Urothelium cell line (cell line): ENCODE measurements around the gene ATP13A4.

ENCODE experiments used
- DNase-seq: peaks from one replicate; pipeline ENCODE4 v3.0.0; 2011; ENCODE audit warnings: low spot score, mixed read lengths
- FAIRE-seq: peaks from 2 replicates; lab custom pipeline; 2011; peaks lifted over from hg19 to GRCh38; lab: Jason Lieb, UNC

Gene ATP13A4, protein sequence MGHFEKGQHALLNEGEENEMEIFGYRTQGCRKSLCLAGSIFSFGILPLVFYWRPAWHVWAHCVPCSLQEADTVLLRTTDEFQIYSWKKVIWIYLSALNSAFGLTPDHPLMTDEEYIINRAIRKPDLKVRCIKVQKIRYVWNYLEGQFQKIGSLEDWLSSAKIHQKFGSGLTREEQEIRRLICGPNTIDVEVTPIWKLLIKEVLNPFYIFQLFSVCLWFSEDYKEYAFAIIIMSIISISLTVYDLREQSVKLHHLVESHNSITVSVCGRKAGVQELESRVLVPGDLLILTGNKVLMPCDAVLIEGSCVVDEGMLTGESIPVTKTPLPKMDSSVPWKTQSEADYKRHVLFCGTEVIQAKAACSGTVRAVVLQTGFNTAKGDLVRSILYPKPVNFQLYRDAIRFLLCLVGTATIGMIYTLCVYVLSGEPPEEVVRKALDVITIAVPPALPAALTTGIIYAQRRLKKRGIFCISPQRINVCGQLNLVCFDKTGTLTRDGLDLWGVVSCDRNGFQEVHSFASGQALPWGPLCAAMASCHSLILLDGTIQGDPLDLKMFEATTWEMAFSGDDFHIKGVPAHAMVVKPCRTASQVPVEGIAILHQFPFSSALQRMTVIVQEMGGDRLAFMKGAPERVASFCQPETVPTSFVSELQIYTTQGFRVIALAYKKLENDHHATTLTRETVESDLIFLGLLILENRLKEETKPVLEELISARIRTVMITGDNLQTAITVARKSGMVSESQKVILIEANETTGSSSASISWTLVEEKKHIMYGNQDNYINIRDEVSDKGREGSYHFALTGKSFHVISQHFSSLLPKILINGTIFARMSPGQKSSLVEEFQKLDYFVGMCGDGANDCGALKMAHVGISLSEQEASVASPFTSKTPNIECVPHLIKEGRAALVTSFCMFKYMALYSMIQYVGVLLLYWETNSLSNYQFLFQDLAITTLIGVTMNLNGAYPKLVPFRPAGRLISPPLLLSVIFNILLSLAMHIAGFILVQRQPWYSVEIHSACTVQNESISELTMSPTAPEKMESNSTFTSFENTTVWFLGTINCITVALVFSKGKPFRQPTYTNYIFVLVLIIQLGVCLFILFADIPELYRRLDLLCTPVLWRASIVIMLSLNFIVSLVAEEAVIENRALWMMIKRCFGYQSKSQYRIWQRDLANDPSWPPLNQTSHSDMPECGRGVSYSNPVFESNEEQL

DNA sequence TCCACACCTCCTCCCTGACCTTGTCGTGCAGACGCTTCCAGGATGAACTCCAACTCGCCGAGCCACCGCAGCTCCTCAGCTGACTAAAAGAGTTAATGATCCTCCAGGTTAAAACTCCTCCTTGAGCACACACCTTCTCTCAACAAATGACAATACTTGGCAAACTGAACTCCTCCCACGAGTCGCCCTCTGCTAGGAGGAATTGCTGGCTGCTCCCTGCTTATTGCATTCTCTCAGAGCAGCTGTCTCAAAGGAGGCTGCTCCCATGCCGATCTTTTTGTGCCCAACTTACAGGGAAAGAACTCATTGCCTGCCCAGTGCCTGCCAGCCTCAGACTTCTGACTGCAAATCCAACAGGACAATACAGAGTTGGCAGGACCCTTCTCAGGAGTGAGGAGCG, at the start of gene ATP13A4:
Gene ATP13A4, minus strand, starts transcription at position 85 of the 400 bp plus-strand sequence. CDS start 96 bp downstream, outside the sequence.
- FAIRE-seq: no peak
- no peak for DNase-seq

DNA sequence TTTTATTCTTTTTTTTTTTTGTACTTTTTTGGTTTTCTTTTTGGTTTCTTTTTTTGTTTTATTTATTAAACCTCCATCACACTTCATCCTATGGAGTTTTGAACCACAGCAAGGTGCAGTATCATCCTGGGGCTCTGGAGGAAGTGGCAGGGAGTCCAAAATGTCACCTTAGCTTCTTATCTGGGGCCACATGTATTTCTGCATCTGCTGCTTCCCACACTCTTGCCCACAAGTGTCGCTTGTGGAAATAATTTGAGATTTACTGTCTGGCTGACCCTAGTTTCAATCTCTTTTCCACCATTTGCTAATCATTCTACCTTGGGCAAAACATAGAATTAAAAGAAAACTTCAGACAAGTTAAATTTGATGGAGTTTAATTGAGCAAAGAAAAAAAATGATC, 44.7 kb upstream of the ATP13A4 start:
- FAIRE-seq (no peak), DNase-seq (no peak)

DNA sequence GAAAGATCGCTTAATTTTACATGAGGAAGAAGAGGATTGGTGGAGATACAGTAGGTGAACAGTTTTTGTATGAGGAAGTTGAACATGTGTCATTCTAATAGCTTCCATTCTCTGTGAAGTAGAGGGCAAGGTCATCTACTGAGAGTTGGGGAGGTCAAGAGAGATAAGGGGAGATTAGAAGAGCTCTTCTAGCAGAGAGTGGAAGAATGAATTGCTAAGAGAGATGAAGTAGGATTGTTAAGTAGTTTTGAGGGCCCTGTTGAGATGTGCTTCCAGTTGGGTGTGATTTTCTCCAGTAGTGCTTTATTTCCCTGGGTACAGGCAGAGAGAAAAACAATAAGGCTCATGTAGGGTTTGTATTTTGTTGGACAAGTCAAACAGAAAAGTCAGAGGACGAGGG, 43.5 kb upstream of the ATP13A4 start:
- DNase-seq (no peak), FAIRE-seq (no peak)

DNA sequence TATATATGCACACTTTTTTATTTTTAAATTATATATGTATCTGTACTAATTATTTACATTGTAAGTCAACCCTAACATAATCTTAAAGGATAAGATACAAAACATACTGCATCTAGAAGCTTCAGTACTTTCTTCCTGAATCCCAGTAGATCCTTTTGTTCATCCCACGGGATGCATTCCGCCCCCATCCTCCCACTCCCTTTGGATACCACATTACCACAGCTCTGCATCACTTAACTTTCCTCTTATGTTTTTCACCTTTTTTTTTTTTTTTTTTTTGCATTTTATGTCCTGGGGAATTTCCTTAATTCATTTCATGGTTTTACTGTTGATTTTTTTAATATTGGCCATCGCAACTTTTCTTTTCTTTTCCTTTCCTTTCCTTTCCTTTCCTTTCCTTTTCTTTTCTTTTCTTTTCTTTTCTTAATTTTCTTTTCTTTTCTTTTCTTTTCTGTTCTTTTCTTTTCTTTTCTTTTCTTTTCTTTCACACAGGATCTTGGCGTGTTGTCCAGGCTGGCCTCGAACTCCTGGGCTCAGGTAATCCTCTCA, 41.3 kb upstream of the ATP13A4 start:
- DNase-seq: no peak
- FAIRE-seq: no peak

DNA sequence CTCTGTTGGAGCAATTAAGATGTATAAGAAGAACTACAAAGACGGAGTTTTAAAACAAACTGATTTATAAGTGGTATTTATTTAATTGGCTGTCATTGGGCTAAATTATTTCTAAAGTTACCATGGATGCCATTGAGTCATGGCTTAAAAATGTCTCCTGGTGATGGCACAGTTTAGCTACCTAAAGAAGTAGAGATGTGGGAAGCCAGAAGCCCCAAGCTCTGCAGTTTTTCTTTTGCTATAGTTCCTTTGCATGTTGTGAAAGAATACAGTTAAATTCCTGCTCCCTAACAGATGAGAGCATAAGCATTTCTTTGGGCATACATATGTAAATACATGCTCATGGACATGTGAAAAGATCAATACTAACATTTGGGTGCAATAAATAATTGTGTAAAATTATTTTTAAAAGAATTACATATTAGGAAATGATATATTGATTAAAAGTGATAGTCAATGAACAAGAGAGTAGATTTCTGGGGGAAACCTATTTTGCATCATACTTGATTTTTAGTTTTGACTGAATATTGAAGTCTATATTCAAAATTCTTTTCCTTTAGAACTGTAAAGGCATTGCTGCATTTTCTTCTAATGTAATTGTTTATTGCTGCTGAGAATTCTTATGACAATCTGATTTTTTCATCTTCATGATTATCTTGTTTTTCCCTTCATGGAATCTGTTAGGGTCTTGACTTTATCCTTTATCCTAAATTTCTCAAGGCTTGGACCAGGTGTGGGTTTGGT, 40.4 kb upstream of the ATP13A4 start:
- FAIRE-seq: no peak
- no peak for DNase-seq

DNA sequence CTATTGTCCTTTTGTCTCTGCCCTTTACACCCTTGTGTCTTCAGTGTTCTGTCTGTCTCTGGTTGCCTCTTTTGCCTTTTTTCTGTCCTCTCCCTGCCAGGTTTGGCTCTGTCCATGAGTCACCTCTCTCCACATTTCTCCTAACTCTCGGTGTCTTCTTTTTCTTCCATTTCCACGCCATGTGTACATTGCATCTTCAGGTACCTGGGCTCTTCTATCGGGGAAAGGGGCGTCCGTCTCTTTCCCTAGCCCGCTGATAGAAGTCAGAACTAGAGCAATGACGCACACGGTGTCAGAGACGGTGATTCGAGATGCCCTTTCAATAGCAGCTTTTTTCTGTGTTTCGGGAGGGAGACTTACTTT, 39.0 kb upstream of the ATP13A4 start:
- DNase-seq: peak; percentile 12
- FAIRE-seq: no peak

DNA sequence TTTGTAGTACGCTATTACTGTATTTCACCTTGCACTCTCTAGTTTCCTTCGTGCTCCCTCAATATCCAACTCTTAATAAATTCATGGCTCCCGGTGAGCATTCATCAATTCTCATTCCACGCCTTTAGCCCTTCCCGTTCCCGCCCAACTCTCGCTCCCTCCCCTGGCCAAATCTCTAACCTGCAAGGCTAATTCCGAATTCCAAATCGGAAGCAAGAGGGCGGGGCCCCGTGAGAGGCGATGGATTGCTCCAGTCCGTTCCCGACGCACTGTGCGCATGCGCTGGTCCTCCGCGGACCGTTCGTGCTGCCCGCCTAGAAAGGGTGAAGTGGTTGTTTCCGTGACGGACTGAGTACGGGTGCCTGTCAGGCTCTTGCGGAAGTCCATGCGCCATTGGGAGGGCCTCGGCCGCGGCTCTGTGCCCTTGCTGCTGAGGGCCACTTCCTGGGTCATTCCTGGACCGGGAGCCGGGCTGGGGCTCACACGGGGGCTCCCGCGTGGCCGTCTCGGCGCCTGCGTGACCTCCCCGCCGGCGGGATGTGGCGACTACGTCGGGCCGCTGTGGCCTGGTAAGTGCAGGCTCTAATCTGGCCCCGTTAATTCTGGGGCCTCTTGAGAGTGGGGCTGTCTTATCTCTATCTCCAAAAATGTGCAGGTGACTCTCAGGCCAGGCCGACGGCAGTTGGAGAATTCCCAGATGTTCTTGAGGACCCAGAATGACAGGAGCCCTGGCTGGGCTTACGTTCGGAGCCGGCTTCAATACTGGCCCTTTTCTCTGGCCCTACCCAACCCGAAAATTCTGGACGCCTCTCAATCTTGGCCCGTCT, 38.4 kb upstream of the ATP13A4 start, which contains the start of gene OPA1:
Gene OPA1, plus strand, starts transcription at position 368 of the 827 bp plus-strand sequence. Its CDS starts 170 bp downstream, at position 538.
- DNase-seq (peak; percentile 99), FAIRE-seq (peak; percentile 63)

DNA sequence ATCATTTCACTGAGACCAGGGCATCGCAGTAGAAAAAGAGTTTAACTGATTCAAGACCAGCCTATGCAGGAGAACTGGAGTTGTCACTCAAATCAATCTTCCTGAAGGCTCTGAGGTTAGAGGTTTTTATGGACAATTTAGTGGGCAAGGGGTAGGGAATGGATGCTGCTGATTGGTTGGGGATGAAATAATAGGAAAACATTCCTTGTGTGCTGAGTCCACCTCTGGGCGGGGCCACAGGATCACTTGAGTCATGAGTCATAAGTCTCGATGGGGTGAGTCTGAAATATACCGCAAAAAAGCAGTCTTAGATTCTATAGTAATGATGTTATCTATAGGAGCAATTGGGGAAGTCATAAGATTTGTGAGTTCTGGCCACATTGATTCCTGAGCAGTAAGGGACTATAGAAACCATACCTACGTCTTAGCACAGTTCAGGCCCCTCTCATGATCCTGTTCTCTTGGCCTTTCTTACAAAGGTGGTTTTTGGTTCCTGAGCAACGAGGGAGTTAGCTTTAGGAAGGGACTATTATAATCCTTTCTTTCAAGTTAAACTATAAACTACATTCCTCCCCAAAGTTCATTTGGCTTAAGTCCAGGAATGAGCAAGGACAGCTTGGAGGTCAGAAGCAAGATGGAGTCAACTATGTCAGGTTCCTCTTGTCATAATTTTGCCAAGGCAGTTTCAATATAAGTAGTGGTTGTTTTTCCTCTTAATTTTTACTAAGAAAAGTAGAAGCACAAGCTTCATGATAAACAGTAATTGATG, 35.6 kb upstream of the ATP13A4 start:
- DNase-seq: peak; percentile 74
- no peak for FAIRE-seq

DNA sequence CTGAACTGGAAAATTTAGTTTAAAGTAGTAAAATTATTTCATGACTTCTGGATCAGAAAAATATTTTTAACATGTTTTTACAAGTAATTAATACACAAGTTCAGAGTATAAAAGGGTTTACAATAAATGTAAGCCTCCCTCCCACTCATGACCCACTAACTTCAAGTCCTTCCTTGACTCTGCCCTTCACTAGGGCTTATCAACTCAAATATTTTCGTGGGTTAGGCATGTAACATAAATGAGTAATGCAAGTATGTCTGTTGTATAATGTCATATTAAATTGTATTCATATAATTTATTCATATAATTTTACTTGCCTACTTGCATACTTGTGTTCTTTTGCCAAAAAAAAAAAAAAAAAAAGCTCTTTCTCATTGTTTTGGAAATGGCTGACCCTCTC, 34.9 kb upstream of the ATP13A4 start:
- DNase-seq (no peak), FAIRE-seq (no peak)

DNA sequence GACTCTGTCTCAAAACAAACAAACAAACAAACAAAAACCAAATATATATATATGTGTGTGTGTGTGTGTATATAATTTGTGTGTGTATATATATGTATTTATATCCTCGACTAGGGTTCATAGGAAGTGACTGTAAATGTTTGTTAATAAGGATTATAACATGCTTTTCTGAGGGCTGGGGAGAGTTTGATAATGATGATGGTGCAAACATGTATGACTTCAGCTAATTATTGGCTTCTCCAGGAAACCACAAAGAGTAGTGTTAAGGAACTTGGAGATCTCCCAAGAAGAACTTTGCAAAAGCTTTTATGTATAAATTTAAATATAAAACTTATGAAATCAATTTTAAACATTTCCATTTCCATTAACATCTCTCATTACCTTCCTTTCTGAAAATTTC, 34.4 kb upstream of the ATP13A4 start:
- FAIRE-seq (no peak), DNase-seq (no peak)

DNA sequence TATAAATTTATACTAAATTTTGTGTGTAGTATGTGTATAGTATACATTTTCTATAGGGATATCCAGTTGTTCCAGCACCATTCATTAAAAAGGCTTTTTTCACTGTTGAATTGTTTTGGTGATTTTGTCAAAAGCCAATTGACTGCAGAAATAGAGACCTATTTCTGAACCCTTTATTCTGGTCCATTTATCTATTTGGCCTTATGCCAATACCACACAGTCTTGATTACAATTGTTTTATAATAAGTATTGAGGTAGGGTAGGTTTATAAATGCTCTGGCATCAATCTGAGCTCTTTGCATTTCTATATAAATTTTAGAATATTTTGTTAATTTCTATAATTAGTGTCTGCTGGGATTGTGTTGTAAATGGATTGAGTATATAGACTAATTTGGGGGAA, 31.8 kb upstream of the ATP13A4 start:
- no peak for FAIRE-seq
- DNase-seq: no peak

DNA sequence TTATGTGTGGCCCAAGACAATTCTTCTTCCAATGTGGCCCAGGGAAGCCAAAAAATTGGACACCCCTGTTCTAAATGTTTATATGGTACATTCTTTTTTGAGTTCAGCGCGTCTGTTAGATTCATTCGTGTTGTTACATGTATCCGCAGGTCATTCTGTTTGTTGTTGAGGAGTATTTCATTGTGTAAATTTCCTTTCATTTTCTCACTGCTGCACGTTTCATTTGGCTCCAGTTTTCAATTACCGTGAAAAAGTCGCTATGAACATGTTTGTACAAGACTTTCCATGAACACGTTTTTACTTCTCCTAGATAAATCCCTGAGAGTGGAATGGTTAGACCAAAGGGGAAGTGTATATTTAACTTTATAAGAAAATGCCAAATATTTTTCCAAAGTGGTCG, 30.8 kb upstream of the ATP13A4 start:
- DNase-seq (no peak), FAIRE-seq (no peak)

DNA sequence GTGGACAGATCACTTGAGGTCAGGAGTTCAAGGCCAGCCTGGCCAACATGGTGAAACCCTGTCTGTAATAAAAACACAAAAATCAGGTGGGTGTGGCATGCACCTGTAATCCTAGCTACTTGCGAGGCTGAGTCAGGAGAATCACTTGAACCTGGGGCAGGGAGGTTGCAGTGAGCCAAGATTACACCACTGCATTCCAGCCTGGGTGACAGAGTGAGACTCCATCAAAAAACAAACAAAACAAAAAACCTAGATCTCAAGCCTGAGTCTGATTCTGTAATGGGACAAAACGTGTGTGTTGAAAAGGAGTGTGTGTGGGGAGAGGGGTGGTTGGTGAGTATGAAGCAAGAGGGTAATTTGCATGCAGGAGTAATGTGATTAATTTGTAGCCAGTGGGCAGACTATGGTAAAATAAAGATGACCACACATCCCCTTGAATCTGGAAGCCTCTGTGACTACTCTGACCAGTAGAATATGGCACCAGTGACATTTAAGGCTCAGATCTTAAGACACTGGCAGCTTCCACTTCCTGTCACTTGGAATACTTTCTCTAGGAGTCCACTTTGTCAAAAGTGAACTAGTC, 19.9 kb upstream of the ATP13A4 start:
- DNase-seq (no peak), FAIRE-seq (no peak)

DNA sequence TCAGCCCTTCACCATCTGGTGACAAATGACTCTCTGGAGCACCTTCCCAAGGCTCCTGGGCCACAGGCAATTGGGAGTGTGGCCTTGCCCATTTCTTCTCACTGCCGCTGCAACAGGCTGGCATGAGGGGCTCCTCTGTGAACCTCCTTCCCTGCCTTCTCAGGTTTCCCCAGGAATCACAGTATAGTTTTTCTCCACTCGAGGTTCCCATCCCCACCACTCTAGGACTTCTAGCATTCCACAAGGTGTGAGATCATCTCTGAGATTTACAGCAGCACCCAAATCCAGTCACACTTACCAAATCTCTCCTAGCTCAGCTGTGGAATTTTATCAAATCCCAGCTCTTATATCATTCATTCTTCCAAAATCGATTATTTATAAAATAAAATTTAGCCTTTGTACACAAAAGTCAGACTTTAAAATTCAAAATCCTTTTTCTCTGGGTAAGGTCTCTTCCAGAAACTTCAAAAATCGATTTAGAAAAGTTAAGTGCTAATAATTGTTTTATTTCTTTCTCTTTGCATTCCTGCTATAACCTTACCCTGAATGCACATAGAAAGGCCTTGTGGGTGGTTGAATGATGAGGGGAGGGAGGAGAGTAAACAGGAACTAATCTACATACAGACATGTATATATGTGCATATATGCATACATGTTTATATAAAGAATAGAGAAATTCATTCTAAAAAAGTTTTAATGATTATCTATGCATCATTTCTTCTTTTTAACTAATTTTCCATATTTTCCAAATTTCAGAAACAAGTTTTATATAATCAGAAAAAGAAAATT, 18.9 kb upstream of the ATP13A4 start:
- peak; percentile 17 for DNase-seq
- FAIRE-seq: no peak

DNA sequence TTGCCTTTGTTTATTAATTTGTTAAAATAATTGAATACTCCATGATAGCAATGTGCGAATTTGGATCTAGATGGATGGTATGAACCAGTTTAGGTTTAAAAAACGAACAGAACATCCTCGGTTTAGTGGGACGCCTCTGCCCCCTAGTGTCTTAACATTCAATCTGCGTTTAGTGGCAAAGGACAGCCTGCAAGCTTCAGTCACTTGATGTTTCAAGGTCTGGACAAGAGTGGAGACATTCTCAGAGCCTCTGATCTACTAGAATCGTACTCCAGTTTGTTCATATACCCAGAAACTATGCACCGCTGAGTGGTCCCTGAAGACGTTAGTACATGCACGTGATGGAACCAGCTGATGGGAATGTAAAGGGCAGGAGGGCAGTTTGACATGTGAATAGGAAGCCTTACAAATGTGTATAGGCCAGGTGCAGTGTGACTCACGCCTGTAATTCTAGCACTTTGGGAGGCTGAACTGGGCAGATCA, 17.8 kb upstream of the ATP13A4 start:
- peak; percentile 5 for FAIRE-seq
- DNase-seq: peak; percentile 68

DNA sequence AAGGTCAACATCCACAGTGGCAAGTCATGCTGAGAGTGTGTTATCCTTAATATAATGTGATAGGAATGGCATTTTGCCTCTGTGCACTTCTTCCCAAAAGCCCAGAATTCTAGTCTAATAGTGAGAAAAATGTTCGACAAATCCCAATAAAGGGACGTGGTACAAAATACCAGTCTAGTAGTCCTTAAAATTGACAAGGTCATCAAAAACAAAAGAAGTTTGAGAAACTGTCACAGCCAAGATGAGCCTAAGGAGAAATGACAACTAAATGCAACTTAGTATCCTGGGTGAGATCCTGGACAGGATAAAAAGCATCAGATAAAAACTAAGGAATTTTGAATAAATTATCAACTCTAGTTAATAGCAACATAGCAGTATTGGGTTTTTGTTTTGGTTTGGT, 14.4 kb upstream of the ATP13A4 start:
- DNase-seq (no peak), FAIRE-seq (no peak)

DNA sequence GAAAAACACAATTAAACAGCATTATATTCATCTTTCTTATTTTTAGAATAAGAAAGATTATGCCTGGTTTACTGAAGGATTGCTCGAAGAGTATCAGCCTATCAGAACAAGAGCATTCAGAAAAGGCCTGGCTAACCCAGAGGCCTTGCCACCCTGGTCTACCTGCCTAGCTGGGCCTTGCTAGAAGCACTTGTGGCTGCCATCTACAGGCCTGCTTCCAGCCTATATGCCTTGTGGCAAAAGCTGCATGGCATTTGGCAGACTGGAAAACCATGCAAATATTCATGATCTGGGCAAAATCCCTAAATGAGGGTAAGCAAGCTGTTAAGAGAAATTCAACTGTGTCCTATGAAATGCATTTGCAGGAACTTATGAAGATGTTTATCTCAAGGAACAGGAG, 9.3 kb upstream of the ATP13A4 start:
- DNase-seq (peak; percentile 42), FAIRE-seq (no peak)
